ENCODE measurements around the gene IL6.

IL6 gene

DNA sequence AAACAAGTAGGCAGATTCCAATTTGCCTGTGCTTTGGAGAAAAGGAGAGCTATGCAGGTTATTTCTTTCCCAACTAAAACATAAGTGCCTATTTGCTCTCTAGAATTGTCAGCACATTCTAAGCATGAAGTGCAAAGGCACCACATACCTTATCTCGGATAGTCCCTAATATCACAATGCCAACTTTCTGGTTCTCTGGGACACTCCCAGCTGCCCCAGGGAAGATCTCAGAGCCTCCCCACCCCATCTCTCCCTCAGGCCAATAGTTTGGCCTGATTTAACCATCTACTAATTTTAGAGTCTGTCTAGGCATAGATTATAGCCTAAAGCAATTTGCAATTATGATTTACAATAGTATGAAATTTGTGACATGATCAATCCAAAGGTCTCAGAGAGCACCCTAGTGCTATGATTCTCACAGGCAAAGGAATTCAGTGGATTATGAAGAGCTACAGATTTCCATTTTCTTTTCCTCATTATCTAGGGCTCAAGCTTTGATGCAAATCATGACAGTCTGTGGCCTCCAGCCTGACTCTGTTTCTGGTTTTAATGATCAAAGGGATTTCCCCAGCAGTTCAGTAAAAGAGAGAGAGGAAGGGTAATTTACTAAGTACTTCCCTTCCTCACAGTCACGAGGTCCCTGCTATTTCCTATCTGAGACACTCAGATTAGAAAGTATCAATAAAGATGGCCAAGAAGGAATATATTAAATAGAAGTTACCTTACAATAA, 29.0 kb upstream of the IL6 start:
- H2AFZ ChIP-seq (ENCODE audit: low read depth, low read length) = no peak overlapping the region
- no peaks in the 10 kb centered on the region for H3K36me3 ChIP-seq (ENCODE audit: insufficient read depth, low read length)
- no peak for DNase-seq
- TF ChIP-seq EZH2 (IDR thresholded peaks at IDR 0.05; ENCODE audit: borderline replicate concordance, low read depth, low read length, severe bottlenecking) (no peak), CTCF (IDR thresholded peaks at IDR 0.05; ENCODE audit: borderline replicate concordance, extremely low read depth, low read length, poor library complexity, severe bottlenecking) (no peak)
- no peak overlapping the region for H3K4me3 ChIP-seq (ENCODE audit: low read depth in 1 of 2, low read length in 2 of 2)
- H3K27me3 ChIP-seq (ENCODE audit: insufficient read depth, low read length, poor library complexity) = peaks cover 11% of the 10 kb centered on the region
- H3K4me2 ChIP-seq (ENCODE audit: insufficient read depth, low read length) = no peak overlapping the region
- no peak overlapping the region for H3K27ac ChIP-seq (ENCODE audit: low read length)
- ATAC-seq (ENCODE audit: insufficient read depth, low read depth) = no peak
- no peaks in the 10 kb centered on the region for H3K9me3 ChIP-seq (ENCODE audit: insufficient read depth, low read length, severe bottlenecking)
- no peak overlapping the region for H3K9ac ChIP-seq (ENCODE audit: low read depth, low read length)
- H4K20me1 ChIP-seq (ENCODE audit: insufficient read depth, low read length) = no peaks in the 10 kb centered on the region
- no peaks in the 10 kb centered on the region for H3K4me1 ChIP-seq (ENCODE audit: insufficient read depth, low read length)
- H3K79me2 ChIP-seq (ENCODE audit: insufficient read depth, low read length) = no peaks in the 10 kb centered on the region

- no peak overlapping the region for H3K4me2 ChIP-seq (ENCODE audit: insufficient read depth, low read length)
- no peak for TF ChIP-seq EZH2 (IDR thresholded peaks at IDR 0.05; ENCODE audit: borderline replicate concordance, low read depth, low read length, severe bottlenecking)
- no peak for TF ChIP-seq CTCF (IDR thresholded peaks at IDR 0.05; ENCODE audit: borderline replicate concordance, extremely low read depth, low read length, poor library complexity, severe bottlenecking)
Observed at GRCh38 chr7:22698767-22699166, 28.2 kb upstream of the IL6 start.

GRCh38 chr7:22700559-22701002, 26.4 kb upstream of the IL6 start:
- Histone ChIP-seq H3K9ac (ENCODE audit: low read depth, low read length) (no peak overlapping the region), H3K36me3 (ENCODE audit: insufficient read depth, low read length) (no peaks in the 10 kb centered on the region)
- DNase-seq = no peak

More at GRCh38 chr7:22698767-22699166, 28.2 kb upstream of the IL6 start:
- DNase-seq (no peak), ATAC-seq (ENCODE audit: insufficient read depth, low read depth) (no peak)
- Histone ChIP-seq H3K36me3 (ENCODE audit: insufficient read depth, low read length) (no peaks in the 10 kb centered on the region), H3K27ac (ENCODE audit: low read length) (no peak overlapping the region), H3K9me3 (ENCODE audit: insufficient read depth, low read length, severe bottlenecking) (no peaks in the 10 kb centered on the region), H4K20me1 (ENCODE audit: insufficient read depth, low read length) (no peaks in the 10 kb centered on the region), H3K79me2 (ENCODE audit: insufficient read depth, low read length) (no peaks in the 10 kb centered on the region), H3K27me3 (ENCODE audit: insufficient read depth, low read length, poor library complexity) (peaks cover 11% of the 10 kb centered on the region), H3K4me1 (ENCODE audit: insufficient read depth, low read length) (no peaks in the 10 kb centered on the region), H2AFZ (ENCODE audit: low read depth, low read length) (no peak overlapping the region), H3K4me3 (ENCODE audit: low read depth in 1 of 2, low read length in 2 of 2) (no peak overlapping the region), H3K9ac (ENCODE audit: low read depth, low read length) (no peak overlapping the region)

More at GRCh38 chr7:22700559-22701002, 26.4 kb upstream of the IL6 start:
- no peaks in the 10 kb centered on the region for H3K79me2 ChIP-seq (ENCODE audit: insufficient read depth, low read length)
- no peaks in the 10 kb centered on the region for H3K9me3 ChIP-seq (ENCODE audit: insufficient read depth, low read length, severe bottlenecking)
- no peak overlapping the region for H3K27ac ChIP-seq (ENCODE audit: low read length)
- no peaks in the 10 kb centered on the region for H4K20me1 ChIP-seq (ENCODE audit: insufficient read depth, low read length)
- H2AFZ ChIP-seq (ENCODE audit: low read depth, low read length) = no peak overlapping the region
- H3K27me3 ChIP-seq (ENCODE audit: insufficient read depth, low read length, poor library complexity) = peaks cover 11% of the 10 kb centered on the region
- no peak overlapping the region for H3K4me3 ChIP-seq (ENCODE audit: low read depth in 1 of 2, low read length in 2 of 2)
- H3K4me1 ChIP-seq (ENCODE audit: insufficient read depth, low read length) = no peaks in the 10 kb centered on the region
- TF ChIP-seq CTCF (IDR thresholded peaks at IDR 0.05; ENCODE audit: borderline replicate concordance, extremely low read depth, low read length, poor library complexity, severe bottlenecking) (no peak), EZH2 (IDR thresholded peaks at IDR 0.05; ENCODE audit: borderline replicate concordance, low read depth, low read length, severe bottlenecking) (no peak)
- H3K4me2 ChIP-seq (ENCODE audit: insufficient read depth, low read length) = no peak overlapping the region
- ATAC-seq (ENCODE audit: insufficient read depth, low read depth) = no peak

Data from DND-41 (cell line).